MCF 10A (cell line): ENCODE results near the gene DDX42. TPM values are rescaled to one million over a fixed set of nuclear protein-coding genes. Genes with fewer than 3 reads are reported as not detected.
"Not testable (repeated sequence)": the region's sequence is repeated elsewhere in the genome, so short reads cannot be mapped to it uniquely, and the experiment has no call there.

Experiments
- BruUV-seq: library from RNA; stranded (reverse); fragments of 400-500 nt; replicated peaks from 2 replicates; lab custom pipeline; 2021; lab: Mats Ljungman, UMichigan
- CTCF ChIA-PET: fragments of 300-600 bp; sonication (Branson Sonifier 250); formaldehyde crosslinking; extraction: SDS; loops from one replicate; lab custom pipeline; 2021; ENCODE audit warnings: antibody characterized with exemption, inconsistent platforms; lab: Yijun Ruan, JAX
- POLR2A ChIA-PET: fragments of 300-600, 350-650 bp; sonication (Branson Sonifier 250); formaldehyde crosslinking; extraction: SDS; loops from one replicate; lab custom pipeline; 2020; ENCODE audit warnings: antibody characterized with exemption, inconsistent platforms; lab: Yijun Ruan, JAX
- DNase-seq: peaks from one replicate; pipeline ENCODE4 v3.0.0-alpha.2; 2018; ENCODE audit not compliant: unreplicated experiment
- H3K27ac Mint-ChIP-seq: one replicate; pipeline ENCODE4 v1.8.0; 2022; ENCODE audit warnings: mild to moderate bottlenecking, low read depth, mixed read lengths; ENCODE audit not compliant: unreplicated experiment
- H3K27me3 Mint-ChIP-seq: one replicate; pipeline ENCODE4 v1.8.0; 2022; ENCODE audit warnings: mixed read lengths; ENCODE audit not compliant: insufficient read depth, unreplicated experiment
- H3K36me3 Mint-ChIP-seq: one replicate; pipeline ENCODE4 v1.8.0; 2022; ENCODE audit warnings: mild to moderate bottlenecking, moderate library complexity, mixed read lengths; ENCODE audit not compliant: insufficient read depth, unreplicated experiment
- H3K4me1 Mint-ChIP-seq: one replicate; pipeline ENCODE4 v1.8.0; 2022; ENCODE audit warnings: mixed read lengths; ENCODE audit not compliant: insufficient read depth, unreplicated experiment
- H3K4me3 Mint-ChIP-seq: one replicate; pipeline ENCODE4 v1.8.0; 2022; ENCODE audit warnings: mild to moderate bottlenecking, moderate library complexity, mixed read lengths; ENCODE audit not compliant: unreplicated experiment
- H3K9me3 Mint-ChIP-seq: one replicate; pipeline ENCODE4 v1.8.0; 2022; ENCODE audit warnings: mixed read lengths; ENCODE audit not compliant: unreplicated experiment
- intact Hi-C: fragments of 100-400 bp; cut with micrococcal nuclease; formaldehyde crosslinking; loops from 2 replicates; pipeline ENCODE4 v1.14.1; 2022
- total RNA-seq: library from RNA; stranded (reverse); gene quantifications from 2 replicates; pipeline ENCODE4 v1.2.3, GENCODE V29; 2022
- TF ChIP-seq, protein P1 (sequence below): fragments of 200-600 bp; IDR thresholded peaks from one replicate; pipeline ENCODE4 v1.8.0; 2022; ENCODE audit warnings: antibody characterized with exemption, mild to moderate bottlenecking; ENCODE audit not compliant: unreplicated experiment

DDX42 gene
- total RNA-seq, 1 experiment from 2014 or later, result 144 TPM

DNA sequence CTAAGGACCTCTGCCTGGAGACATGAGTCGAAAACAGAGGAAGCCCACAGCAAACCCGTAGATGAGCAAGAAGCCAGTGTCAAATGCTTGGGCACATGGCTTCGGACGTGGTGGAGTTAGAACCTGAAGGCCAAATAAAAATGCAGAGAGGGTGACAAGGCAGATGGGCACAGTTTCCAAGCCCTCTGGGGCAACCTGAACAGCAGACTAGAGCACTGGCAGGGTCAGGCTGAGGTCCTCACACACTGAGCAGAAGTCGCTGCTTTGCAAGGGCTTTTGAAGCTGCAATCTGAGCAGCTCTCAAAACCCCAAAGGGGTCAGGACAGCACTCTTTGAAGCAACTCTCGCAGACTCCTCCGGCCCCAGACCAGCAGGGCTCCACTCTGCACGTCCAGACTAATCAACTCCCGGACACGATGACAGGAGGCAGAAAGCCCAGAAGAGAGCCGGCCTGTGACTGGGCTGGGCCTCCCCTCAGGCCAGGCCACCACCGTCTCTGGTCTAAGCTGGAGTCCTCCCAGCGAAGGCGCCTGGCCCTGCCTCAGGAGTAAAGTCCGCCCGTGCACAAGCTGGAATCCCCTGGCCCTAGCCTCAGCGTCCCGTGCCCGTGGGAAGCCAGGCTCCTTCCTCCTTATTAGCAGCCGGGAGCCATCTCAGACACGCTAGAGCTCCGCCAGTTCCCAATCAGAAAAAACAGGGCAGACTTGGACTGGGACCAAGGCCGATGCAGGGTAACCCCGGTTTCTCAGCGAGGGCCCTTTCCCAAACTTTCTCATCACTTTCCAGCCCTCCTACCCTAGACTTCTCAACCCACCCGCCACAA is 67.6 kb downstream of the DDX42 start:
- Mint-ChIP-seq H3K4me3 (peak overlapping the region; percentile 93), H3K27ac (peak overlapping the region; percentile 90), H3K36me3 (peaks cover 23% of the 10 kb centered on the region), H3K9me3 (no peaks in the 10 kb centered on the region), H3K4me1 (peaks cover 36% of the 10 kb centered on the region), H3K27me3 (no peaks in the 10 kb centered on the region)
- ChIA-PET CTCF (interaction anchor here (2.0 kb wide), 1 partner anchor 24 kb away, joined by 7 read pairs; no protein-coding TSS in a partner anchor), POLR2A (interaction anchor here (0.9 to 9.6 kb wide), 11 partner anchors 8 to 306 kb away, joined by 3 to 187 read pairs (median 5); partner anchors contain the start of genes CCDC47, DDX42, FTSJ3 and PSMC5)
- DNase-seq, result peak; percentile 45
- intact Hi-C loops, result no loop called here
- TF ChIP-seq, protein P1, sequence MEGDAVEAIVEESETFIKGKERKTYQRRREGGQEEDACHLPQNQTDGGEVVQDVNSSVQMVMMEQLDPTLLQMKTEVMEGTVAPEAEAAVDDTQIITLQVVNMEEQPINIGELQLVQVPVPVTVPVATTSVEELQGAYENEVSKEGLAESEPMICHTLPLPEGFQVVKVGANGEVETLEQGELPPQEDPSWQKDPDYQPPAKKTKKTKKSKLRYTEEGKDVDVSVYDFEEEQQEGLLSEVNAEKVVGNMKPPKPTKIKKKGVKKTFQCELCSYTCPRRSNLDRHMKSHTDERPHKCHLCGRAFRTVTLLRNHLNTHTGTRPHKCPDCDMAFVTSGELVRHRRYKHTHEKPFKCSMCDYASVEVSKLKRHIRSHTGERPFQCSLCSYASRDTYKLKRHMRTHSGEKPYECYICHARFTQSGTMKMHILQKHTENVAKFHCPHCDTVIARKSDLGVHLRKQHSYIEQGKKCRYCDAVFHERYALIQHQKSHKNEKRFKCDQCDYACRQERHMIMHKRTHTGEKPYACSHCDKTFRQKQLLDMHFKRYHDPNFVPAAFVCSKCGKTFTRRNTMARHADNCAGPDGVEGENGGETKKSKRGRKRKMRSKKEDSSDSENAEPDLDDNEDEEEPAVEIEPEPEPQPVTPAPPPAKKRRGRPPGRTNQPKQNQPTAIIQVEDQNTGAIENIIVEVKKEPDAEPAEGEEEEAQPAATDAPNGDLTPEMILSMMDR, result no peak
- BruUV-seq, result TSS peak; percentile 10

DNA sequence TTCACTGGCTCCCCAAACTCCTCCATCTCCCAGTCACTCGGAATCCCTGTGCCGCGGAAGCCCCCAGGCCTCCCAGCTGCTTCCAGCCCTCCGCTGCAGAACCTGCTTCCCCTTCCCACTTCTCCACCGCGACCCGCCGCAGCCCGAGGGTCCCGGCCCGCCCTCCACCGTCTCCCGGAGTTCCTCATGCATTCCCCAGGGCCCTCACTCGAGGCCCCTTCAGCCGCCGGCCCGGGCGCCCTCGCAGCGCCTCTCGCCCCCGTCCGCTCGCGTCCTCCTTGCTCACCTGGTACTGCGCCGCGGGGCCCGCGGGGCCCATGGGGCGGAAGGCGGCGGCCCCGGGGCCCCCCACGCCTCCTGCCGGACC is 68.2 kb downstream of the DDX42 start:
- DNase-seq, result no peak
- H3K4me1 Mint-ChIP-seq, result peaks cover 36% of the 10 kb centered on the region
- ChIA-PET CTCF (no interaction called here), POLR2A (interaction anchor here (0.9 to 9.6 kb wide), 7 partner anchors 15 to 305 kb away, joined by 3 to 187 read pairs (median 7); partner anchors contain the start of genes CCDC47, DDX42, FTSJ3 and PSMC5)
- peaks cover 17% of the 10 kb centered on the region for H3K36me3 Mint-ChIP-seq
- no TSS peak for BruUV-seq
- H3K27me3 Mint-ChIP-seq, result no peaks in the 10 kb centered on the region
- no peaks in the 10 kb centered on the region for H3K9me3 Mint-ChIP-seq
- TF ChIP-seq, protein P1, result no peak
- peak overlapping the region; percentile 90 for H3K27ac Mint-ChIP-seq
- intact Hi-C loops, result no loop called here
- peak overlapping the region; percentile 93 for H3K4me3 Mint-ChIP-seq

DNA sequence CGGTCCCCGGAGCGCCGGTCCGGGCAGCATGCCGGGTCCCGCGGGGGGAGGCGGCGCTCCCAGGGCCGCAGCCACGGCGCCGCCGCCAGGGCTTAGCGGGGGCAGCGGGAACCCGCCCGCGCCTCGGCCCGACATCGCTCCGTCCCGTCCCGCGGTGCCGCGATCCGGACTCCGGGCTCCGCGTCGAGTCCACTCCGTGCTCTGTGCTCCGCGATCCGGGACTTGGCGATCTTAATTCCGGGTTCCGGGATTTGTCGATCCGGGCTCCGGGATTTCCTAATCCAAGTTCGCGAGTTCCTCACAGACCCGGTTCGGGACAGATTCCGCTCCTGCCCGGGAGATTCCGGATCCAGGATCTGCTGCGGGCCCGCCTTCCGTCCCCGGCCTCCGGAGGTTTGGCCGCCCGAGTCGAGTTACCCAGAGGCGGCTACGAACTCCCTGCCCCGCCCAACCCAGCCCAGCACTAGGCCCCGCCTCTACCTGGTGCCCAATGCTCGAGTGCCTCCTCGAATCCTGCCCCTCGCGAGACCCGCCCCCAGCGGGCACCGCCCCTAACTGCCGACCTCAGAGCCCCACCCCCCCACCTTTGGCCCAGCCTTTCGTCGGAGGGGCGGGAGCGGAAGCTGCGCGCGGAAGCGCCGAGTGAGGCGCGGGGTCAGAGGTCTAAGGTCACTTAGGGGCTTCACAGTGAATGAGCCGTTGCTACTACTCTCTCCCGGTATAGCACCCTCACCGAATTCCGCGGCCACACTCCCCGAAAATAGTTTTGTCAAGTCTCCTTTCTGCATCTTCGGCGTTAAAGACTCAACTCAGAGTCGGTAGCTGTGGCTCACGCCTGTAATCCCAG is 68.8 kb downstream of the DDX42 start, which contains the start of gene SMARCD2:
Gene SMARCD2 (minus strand): TSS at position 146 of the 847 bp plus-strand sequence. CDS start 11 bp downstream, at position 135.
- Mint-ChIP-seq H3K4me3 (peak within 1 kb of the TSS; percentile 93), H3K36me3 (peaks cover 14% of the 10 kb centered on the region), H3K27me3 (no peaks in the 10 kb centered on the region), H3K27ac (peak within 1 kb of the TSS; percentile 90), H3K4me1 (peaks cover 36% of the 10 kb centered on the region), H3K9me3 (no peaks in the 10 kb centered on the region)
- TF ChIP-seq, protein P1, result no peak
- CTCF ChIA-PET, result interaction anchor here (0.6 to 1.0 kb wide), 4 partner anchors 8 to 23 kb away, joined by 3 to 4 read pairs (median 3); no protein-coding TSS in a partner anchor
- DNase-seq, result peak; percentile 98
- intact Hi-C loops, result no loop called here
- BruUV-seq, result no TSS peak
- POLR2A ChIA-PET, result interaction anchor here (0.9 to 9.6 kb wide), 8 partner anchors 15 to 664 kb away, joined by 3 to 187 read pairs (median 9); partner anchors contain the start of genes CCDC47, CEP95, DDX42 and DDX5

DNA sequence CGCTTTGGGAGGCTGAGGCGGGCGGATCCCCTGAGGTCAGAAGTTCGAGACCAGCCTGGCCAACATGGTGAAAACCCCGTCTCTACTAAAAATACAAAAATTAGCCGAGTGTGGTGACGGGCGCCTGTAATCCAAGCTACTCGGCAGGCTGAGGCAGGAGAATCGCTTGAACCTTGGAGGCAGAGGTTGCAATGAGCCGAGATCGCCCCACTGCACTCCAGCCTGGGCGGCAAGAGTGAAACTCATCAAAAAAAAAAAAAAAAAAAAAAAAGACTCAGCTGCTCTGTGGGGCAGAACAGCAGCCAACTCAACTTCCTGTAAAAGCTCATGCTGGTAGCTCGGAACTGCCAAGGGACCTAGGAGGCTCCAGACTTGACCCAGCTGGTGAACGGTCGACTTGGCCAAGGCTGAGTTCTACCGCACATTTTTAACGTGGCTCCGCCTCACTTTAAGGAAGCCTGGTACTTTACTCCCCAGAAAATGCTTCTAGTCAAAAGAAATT is 69.5 kb downstream of the DDX42 start:
- CTCF ChIA-PET, result interaction anchor here (0.6 to 1.1 kb wide), 6 partner anchors 9 to 46 kb away, joined by 3 to 4 read pairs (median 4); no protein-coding TSS in a partner anchor
- H3K9me3 Mint-ChIP-seq, intact Hi-C loops, H3K27me3 Mint-ChIP-seq: not testable (repeated sequence)
- BruUV-seq, result TSS peak; percentile 74
- peaks cover 14% of the 10 kb centered on the region for H3K36me3 Mint-ChIP-seq
- peak overlapping the region; percentile 93 for H3K4me3 Mint-ChIP-seq
- H3K27ac Mint-ChIP-seq, result peak overlapping the region; percentile 90
- POLR2A ChIA-PET, result interaction anchor here (0.8 to 9.6 kb wide), 9 partner anchors 16 to 663 kb away, joined by 3 to 187 read pairs (median 9); partner anchors contain the start of genes CCDC47, CEP95, DDX42 and DDX5
- peaks cover 30% of the 10 kb centered on the region for H3K4me1 Mint-ChIP-seq
- peak; percentile 39 for DNase-seq
